Mesendoderm (in vitro differentiated cells): ENCODE data around the gene TBX20.
"Not testable (repeated sequence)": the region's sequence is repeated elsewhere in the genome, so short reads cannot be mapped to it uniquely, and the experiment has no call there.

ENCODE experiments used
- DNase-seq: peaks from one replicate; pipeline ENCODE4 v3.0.0; 2013
- H2AK5ac ChIP-seq: 2 replicates; pipeline ENCODE4 v1.6.1; 2013; ENCODE audit warnings: low read length, inconsistent platforms
- H2BK120ac ChIP-seq: 2 replicates; pipeline ENCODE4 v1.6.1; 2013; ENCODE audit warnings: low read depth, mild to moderate bottlenecking, low read length, moderate library complexity, mixed read lengths
- H2BK15ac ChIP-seq: replicated peaks from 2 replicates; pipeline ENCODE4 v1.6.1; 2013; ENCODE audit warnings: low read depth, mild to moderate bottlenecking, moderate library complexity
- H2BK5ac ChIP-seq: 2 replicates; pipeline ENCODE4 v1.6.1; 2013; ENCODE audit warnings: low read length, inconsistent platforms
- H3K18ac ChIP-seq: 2 replicates; pipeline ENCODE4 v1.6.1; 2013; ENCODE audit warnings: mild to moderate bottlenecking, low read length, mixed read lengths
- H3K23ac ChIP-seq: one replicate; pipeline ENCODE4 v1.6.1; 2013; ENCODE audit warnings: low read length
- H3K27ac ChIP-seq: 2 replicates; pipeline ENCODE4 v1.5.1; 2013; ENCODE audit warnings: low read depth, mild to moderate bottlenecking, inconsistent platforms, low read length, moderate library complexity
- H3K27me3 ChIP-seq: 2 replicates; pipeline ENCODE4 v1.6.1; 2013; ENCODE audit warnings: low read length, control low read depth, mild to moderate bottlenecking, inconsistent platforms; ENCODE audit not compliant: insufficient read depth, poor library complexity
- H3K36me3 ChIP-seq: 2 replicates; pipeline ENCODE4 v1.6.1; 2013; ENCODE audit warnings: low read length, inconsistent platforms; ENCODE audit not compliant: control insufficient read depth, insufficient read depth
- H3K4ac ChIP-seq: one replicate; pipeline ENCODE4 v1.6.1; 2013; ENCODE audit warnings: low read depth, mild to moderate bottlenecking, low read length, moderate library complexity
- H3K4me1 ChIP-seq: 2 replicates; pipeline ENCODE4 v1.6.1; 2013; ENCODE audit warnings: low read depth, low read length, inconsistent platforms; ENCODE audit not compliant: control insufficient read depth
- H3K4me2 ChIP-seq: 2 replicates; pipeline ENCODE4 v1.6.1; 2013; ENCODE audit warnings: low read length
- H3K4me3 ChIP-seq: 2 replicates; pipeline ENCODE4 v1.5.1; 2013; ENCODE audit warnings: mild to moderate bottlenecking, low read length
- H3K56ac ChIP-seq: one replicate; pipeline ENCODE4 v1.6.1; 2013; ENCODE audit warnings: low read length
- H3K79me1 ChIP-seq: 2 replicates; pipeline ENCODE4 v1.6.1; 2013; ENCODE audit warnings: low read length, inconsistent platforms
- H3K79me2 ChIP-seq: 2 replicates; pipeline ENCODE4 v1.6.1; 2013; ENCODE audit warnings: mild to moderate bottlenecking, low read length; ENCODE audit not compliant: control insufficient read depth, insufficient read depth
- H3K9ac ChIP-seq: 2 replicates; pipeline ENCODE4 v1.6.1; 2013; ENCODE audit warnings: low read length, inconsistent platforms
- H4K5ac ChIP-seq: one replicate; pipeline ENCODE4 v1.6.1; 2013; ENCODE audit warnings: low read length
- H4K8ac ChIP-seq: one replicate; pipeline ENCODE4 v1.6.1; 2013; ENCODE audit warnings: low read depth, mild to moderate bottlenecking, control low read depth, low read length, moderate library complexity
- WGBS: extraction: QIAGEN DNeasy Blood & Tissue Kit; methylation state at CpG from one replicate; pipeline ENCODE4 v1.1.7; 2013; ENCODE audit warnings: low lambda C conversion rate, missing lambda C conversion rate; ENCODE audit not compliant: insufficient coverage; ENCODE audit errors: extremely low coverage; 5-methylcytosine and 5-hydroxymethylcytosine counted together

The TBX20 gene

GRCh38 chr7:35227438-35227837, 26.5 kb downstream of the TBX20 start:
- not testable (repeated sequence) for H3K4ac ChIP-seq, H3K18ac ChIP-seq, H2AK5ac ChIP-seq, H4K5ac ChIP-seq, H2BK120ac ChIP-seq, H3K27ac ChIP-seq, H3K4me1 ChIP-seq, H2BK15ac ChIP-seq, H4K8ac ChIP-seq, H2BK5ac ChIP-seq, H3K27me3 ChIP-seq, H3K36me3 ChIP-seq, H3K56ac ChIP-seq, H3K4me3 ChIP-seq, H3K9ac ChIP-seq, H3K23ac ChIP-seq, H3K79me2 ChIP-seq, H3K4me2 ChIP-seq, H3K79me1 ChIP-seq, DNase-seq
- no CpG with 5 or more reads among the region's 5 CpGs for WGBS

DNA sequence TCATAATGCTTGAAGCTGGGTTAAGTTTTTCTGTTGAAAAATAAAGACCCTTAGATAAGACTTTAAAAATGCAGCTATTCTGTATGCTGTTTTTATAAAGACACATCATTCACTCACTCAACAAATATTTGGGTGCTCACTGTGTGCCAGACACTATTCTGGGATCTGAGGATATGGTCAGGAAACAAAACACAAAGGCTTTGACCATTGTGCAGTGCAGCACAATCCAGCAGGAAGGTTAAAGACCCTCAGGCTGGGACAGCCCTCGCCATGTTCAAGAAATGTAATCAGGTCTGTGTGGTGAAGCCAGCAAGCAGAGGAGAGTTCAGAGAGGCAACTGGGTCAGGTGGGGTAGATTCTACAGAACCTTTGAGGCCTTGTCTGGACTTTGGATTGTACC, 31.5 kb downstream of the TBX20 start:
- H2AK5ac ChIP-seq, H2BK15ac ChIP-seq, H3K9ac ChIP-seq, H3K23ac ChIP-seq, H3K4me1 ChIP-seq, DNase-seq, H3K27me3 ChIP-seq, H3K4me3 ChIP-seq, H3K79me2 ChIP-seq, H4K5ac ChIP-seq, H3K4me2 ChIP-seq, H3K79me1 ChIP-seq, H2BK5ac ChIP-seq, H4K8ac ChIP-seq, H3K18ac ChIP-seq, H3K56ac ChIP-seq, H3K4ac ChIP-seq, H2BK120ac ChIP-seq, H3K36me3 ChIP-seq, H3K27ac ChIP-seq: not testable (repeated sequence)
- no CpG with 5 or more reads among the region's 1 CpG for WGBS

GRCh38 chr7:35220176-35220575, 33.7 kb downstream of the TBX20 start:
- H2BK15ac ChIP-seq, H3K27me3 ChIP-seq: not testable (repeated sequence)
- WGBS: no CpG with 5 or more reads among the region's 2 CpGs

GRCh38 chr7:35216033-35216432, 37.9 kb downstream of the TBX20 start:
- not testable (repeated sequence) for H3K4me2 ChIP-seq, H3K27ac ChIP-seq, H3K4ac ChIP-seq, H4K8ac ChIP-seq, H3K79me1 ChIP-seq, H4K5ac ChIP-seq, H3K4me3 ChIP-seq, H3K36me3 ChIP-seq, H2BK120ac ChIP-seq, H2AK5ac ChIP-seq, H3K9ac ChIP-seq, H2BK15ac ChIP-seq, H3K79me2 ChIP-seq, H3K56ac ChIP-seq, H3K23ac ChIP-seq, H3K27me3 ChIP-seq, DNase-seq, H3K18ac ChIP-seq, H3K4me1 ChIP-seq, H2BK5ac ChIP-seq
- no CpG with 5 or more reads among the region's 3 CpGs for WGBS

More at GRCh38 chr7:35220176-35220575, 33.7 kb downstream of the TBX20 start:
- not testable (repeated sequence) for H3K79me2 ChIP-seq, H3K4ac ChIP-seq, H3K27ac ChIP-seq, DNase-seq, H4K8ac ChIP-seq, H3K36me3 ChIP-seq, H4K5ac ChIP-seq, H3K18ac ChIP-seq, H3K79me1 ChIP-seq, H2BK5ac ChIP-seq, H2BK120ac ChIP-seq, H3K4me1 ChIP-seq, H3K56ac ChIP-seq, H3K23ac ChIP-seq, H2AK5ac ChIP-seq, H3K4me2 ChIP-seq, H3K9ac ChIP-seq, H3K4me3 ChIP-seq

- not testable (repeated sequence) for H2BK5ac ChIP-seq, H2BK120ac ChIP-seq, H3K56ac ChIP-seq, H3K27me3 ChIP-seq, H3K4me3 ChIP-seq, H4K5ac ChIP-seq, H4K8ac ChIP-seq, H3K36me3 ChIP-seq, H3K79me2 ChIP-seq, H3K4me2 ChIP-seq, H3K9ac ChIP-seq, H2AK5ac ChIP-seq, H3K79me1 ChIP-seq, H3K18ac ChIP-seq, H3K27ac ChIP-seq, DNase-seq, H2BK15ac ChIP-seq, H3K23ac ChIP-seq, H3K4me1 ChIP-seq, H3K4ac ChIP-seq
- no CpG with 5 or more reads among the region's 3 CpGs for WGBS
Observed at GRCh38 chr7:35215063-35215462, 38.8 kb downstream of the TBX20 start.

- H3K36me3 ChIP-seq, H3K27me3 ChIP-seq, H2AK5ac ChIP-seq, H3K79me2 ChIP-seq, H4K5ac ChIP-seq, H3K4me2 ChIP-seq, H4K8ac ChIP-seq, H3K56ac ChIP-seq, H2BK15ac ChIP-seq, H2BK120ac ChIP-seq, H3K9ac ChIP-seq, H3K4ac ChIP-seq, H3K4me1 ChIP-seq, H3K23ac ChIP-seq, DNase-seq, H3K79me1 ChIP-seq, H2BK5ac ChIP-seq, H3K18ac ChIP-seq, H3K4me3 ChIP-seq, H3K27ac ChIP-seq: not testable (repeated sequence)
Observed at GRCh38 chr7:35206924-35207323, 47.0 kb downstream of the TBX20 start.
